HepG2 (cell line): ENCODE measurements around the gene ANKS6. TPM values are rescaled to one million over a fixed set of nuclear protein-coding genes. Genes with fewer than 3 reads are reported as not detected.

Source experiments
- ATAC-seq: fragments of 200-7000 bp; cut with Tn5 transposase; 3 replicates; pipeline ENCODE4 v1.9.1; 2020; ENCODE audit warnings: mild to moderate bottlenecking, moderate library complexity
- BruUV-seq: library from RNA; stranded (reverse); fragments of 400-500 nt; replicated peaks from 2 replicates; lab custom pipeline; 2021; lab: Mats Ljungman, UMichigan
- CTCF ChIA-PET: fragments of 300-600 bp; formaldehyde crosslinking; extraction: SDS; loops from one replicate; lab custom pipeline; 2021; ENCODE audit warnings: low total read pairs, inconsistent platforms, low intra/inter-chr PET ratio; lab: Yijun Ruan, JAX
- POLR2A ChIA-PET: fragments of 350-600 bp; sonication (Branson Sonifier 250); formaldehyde crosslinking; loops from one replicate; lab custom pipeline; 2020; ENCODE audit warnings: antibody characterized with exemption, inconsistent platforms; lab: Yijun Ruan, JAX
- DNase-seq: peaks from one replicate; pipeline ENCODE4 v3.0.0-alpha.2; 2015; ENCODE audit warnings: low spot score
- FAIRE-seq: peaks from 3 replicates; lab custom pipeline; 2011; peaks lifted over from hg19 to GRCh38; lab: Jason Lieb, UNC
- H2AFZ ChIP-seq: one replicate; pipeline ENCODE4 v1.6.1; 2011; ENCODE audit warnings: low read length, inconsistent platforms
- H3K27ac ChIP-seq: fragments of 300-600 bp; 3 replicates; pipeline ENCODE4 v1.8.0; 2011; ENCODE audit warnings: mixed run types, mild to moderate bottlenecking, mixed read lengths, low read length, inconsistent platforms; ENCODE audit not compliant: insufficient read depth; ENCODE audit errors: extremely low read length
- H3K27me3 ChIP-seq, 2 experiments: fragments of 200-600 bp in 1 of 2; 2 replicates in 1 of 2; 3 replicates in 1 of 2; pipeline versions ENCODE4 v1.6.0 to v1.8.0; 2011; ENCODE audit warnings: low read length in 2 of 2, mild to moderate bottlenecking in 2 of 2, moderate library complexity in 2 of 2, inconsistent platforms in 1 of 2; ENCODE audit not compliant: insufficient read depth in 2 of 2, control insufficient read depth in 1 of 2
- H3K36me3 ChIP-seq, 2 experiments: fragments of 200-600 bp in 1 of 2; replicated peaks in 1 of 2; 2 replicates in 1 of 2; 3 replicates in 1 of 2; pipeline versions ENCODE4 v1.5.1 to v1.8.0; 2011; ENCODE audit warnings: low read length in 2 of 2, inconsistent platforms in 1 of 2; ENCODE audit not compliant: insufficient read depth in 2 of 2, control insufficient read depth in 1 of 2
- H3K4me1 ChIP-seq: 2 replicates; pipeline ENCODE4 v1.5.1; 2012; ENCODE audit warnings: low read length, inconsistent platforms; ENCODE audit not compliant: insufficient read depth
- H3K4me2 ChIP-seq: 2 replicates; pipeline ENCODE4 v1.6.0; 2011; ENCODE audit warnings: low read depth, low read length, inconsistent platforms
- H3K4me3 ChIP-seq, 3 experiments: fragments of 200-600 bp in 1 of 3; sonication (generic), shearing (Covaris generic) in 1 of 3; replicated peaks in 1 of 3; 2 replicates each; pipeline ENCODE4 v1.5.1; 2011 to 2016; ENCODE audit warnings: low read length in 3 of 3, inconsistent platforms in 2 of 3, low read depth in 2 of 3, mild to moderate bottlenecking in 2 of 3, control low read depth in 1 of 3, mixed read lengths in 1 of 3; ENCODE audit not compliant: insufficient read depth in 1 of 3
- H3K79me2 ChIP-seq: one replicate; pipeline ENCODE4 v1.6.1; 2011; ENCODE audit warnings: low read length, inconsistent platforms; ENCODE audit not compliant: insufficient read depth
- H3K9ac ChIP-seq: 2 replicates; pipeline ENCODE4 v1.6.0; 2011; ENCODE audit warnings: mild to moderate bottlenecking, low read depth, low read length, inconsistent platforms; ENCODE audit not compliant: insufficient read depth
- H3K9me3 ChIP-seq: 2 replicates; pipeline ENCODE4 v1.5.1; 2012; ENCODE audit warnings: mild to moderate bottlenecking, low read length
- H4K20me1 ChIP-seq: 2 replicates; pipeline ENCODE4 v1.6.0; 2011; ENCODE audit warnings: inconsistent platforms, mild to moderate bottlenecking, low read length, moderate library complexity; ENCODE audit not compliant: insufficient read depth
- CCAR2 ChIP-seq: fragments of 200-400 bp; formaldehyde crosslinking; optimal IDR thresholded peaks from 2 replicates; pipeline ENCODE3; 2018; ENCODE audit warnings: low read depth, mild to moderate bottlenecking, low read length, moderate library complexity
- ELF4 ChIP-seq: sonication (generic); formaldehyde crosslinking; IDR thresholded peaks from 2 replicates; pipeline ENCODE4 v1.5.0; 2020; ENCODE audit warnings: missing genetic modification reagents, mild to moderate bottlenecking, moderate library complexity, borderline replicate concordance
- GFI1 ChIP-seq: sonication (generic); formaldehyde crosslinking; IDR thresholded peaks from 2 replicates; pipeline ENCODE4 v1.5.0; 2020; ENCODE audit warnings: missing genetic modification reagents, mild to moderate bottlenecking, borderline replicate concordance
- IRF2 ChIP-seq: IDR thresholded peaks from 2 replicates; pipeline ENCODE4 v1.6.1; 2018; ENCODE audit warnings: missing genetic modification reagents, missing compliant biosample characterization
- KLF9 ChIP-seq: IDR thresholded peaks from 2 replicates; pipeline ENCODE4 v1.6.1; 2016; ENCODE audit warnings: low read depth
- MXD4 ChIP-seq: IDR thresholded peaks from 2 replicates; pipeline ENCODE4 v1.6.1; 2016; ENCODE audit warnings: mild to moderate bottlenecking, missing biosample characterization, missing genetic modification reagents
- MXI1 ChIP-seq: IDR thresholded peaks from 3 replicates; pipeline ENCODE4 v1.6.1; 2012; ENCODE audit warnings: low read depth, low read length, inconsistent platforms, borderline replicate concordance
- NAIF1 ChIP-seq: sonication (generic); formaldehyde crosslinking; IDR thresholded peaks from 2 replicates; pipeline ENCODE4 v1.5.0; 2020; ENCODE audit warnings: mild to moderate bottlenecking, missing genetic modification reagents, borderline replicate concordance
- NKX3-1 ChIP-seq: sonication (generic); formaldehyde crosslinking; IDR thresholded peaks from 2 replicates; pipeline ENCODE4 v1.5.0; 2020; ENCODE audit warnings: missing genetic modification reagents
- PRMT3 ChIP-seq: sonication (generic); formaldehyde crosslinking; IDR thresholded peaks from 2 replicates; pipeline ENCODE4 v1.8.1; 2022; ENCODE audit warnings: low read depth, mild to moderate bottlenecking, moderate library complexity, missing genetic modification reagents, borderline replicate concordance
- SRSF1 ChIP-seq: fragments of 200-400 bp; formaldehyde crosslinking; optimal IDR thresholded peaks from 2 replicates; pipeline ENCODE3; 2017; ENCODE audit warnings: mild to moderate bottlenecking, low read depth, low read length, moderate library complexity
- XRCC5 ChIP-seq: fragments of 200-400 bp; formaldehyde crosslinking; optimal IDR thresholded peaks from 2 replicates; pipeline ENCODE3; 2017; ENCODE audit warnings: mild to moderate bottlenecking, low read length
- ZBTB3 ChIP-seq: sonication (generic); formaldehyde crosslinking; IDR thresholded peaks from 2 replicates; pipeline ENCODE4 v1.4.0; 2020; ENCODE audit warnings: low read depth, mild to moderate bottlenecking, moderate library complexity, missing genetic modification reagents, borderline replicate concordance
- ZC3H4 ChIP-seq: sonication (generic); formaldehyde crosslinking; IDR thresholded peaks from 2 replicates; pipeline ENCODE4 v1.4.0; 2020; ENCODE audit warnings: missing genetic modification reagents, borderline replicate concordance
- ZMYM3 ChIP-seq: sonication (generic); formaldehyde crosslinking; IDR thresholded peaks from 2 replicates; pipeline ENCODE4 v1.5.1; 2020; ENCODE audit warnings: mild to moderate bottlenecking, missing genetic modification reagents
- ZNF317 ChIP-seq: sonication (generic); formaldehyde crosslinking; IDR thresholded peaks from 2 replicates; pipeline ENCODE4 v1.5.0; 2020; ENCODE audit warnings: mild to moderate bottlenecking, missing genetic modification reagents
- ZNF331 ChIP-seq: sonication (generic); formaldehyde crosslinking; IDR thresholded peaks from 2 replicates; pipeline ENCODE4 v1.4.0; 2020; ENCODE audit warnings: missing genetic modification reagents
- ZNF510 ChIP-seq: sonication (generic); formaldehyde crosslinking; IDR thresholded peaks from 2 replicates; pipeline ENCODE4 v1.4.0; 2020; ENCODE audit warnings: low read depth, mild to moderate bottlenecking, missing genetic modification reagents
- ZNF709 ChIP-seq: sonication (generic); formaldehyde crosslinking; IDR thresholded peaks from 2 replicates; pipeline ENCODE4 v1.5.0; 2020; ENCODE audit warnings: mild to moderate bottlenecking, missing genetic modification reagents
- ZNF775 ChIP-seq: sonication (generic); formaldehyde crosslinking; IDR thresholded peaks from 2 replicates; pipeline ENCODE4 v1.4.0; 2020; ENCODE audit warnings: missing genetic modification reagents, mild to moderate bottlenecking, moderate library complexity, borderline replicate concordance
- WGBS: methylation state at CpG from one replicate; pipeline ENCODE4 v1.1.6; 2017; ENCODE audit warnings: low lambda C conversion rate; 5-methylcytosine and 5-hydroxymethylcytosine counted together
- in situ Hi-C: cut with HindIII; loops from 2 replicates; pipeline ENCODE4 v1.10.0; 2017; ENCODE audit warnings: low pct_unique_long_range_greater_than_20kb; ENCODE audit not compliant: extremely low pct_ligation_motif_present
- intact Hi-C: fragments of 100-400 bp; cut with micrococcal nuclease; formaldehyde crosslinking; loops from one replicate; pipeline ENCODE4 v1.10.0; 2022; ENCODE audit not compliant: unreplicated experiment
- polyA plus RNA-seq, 8 experiments: library from polyadenylated mRNA; depleted of rRNA in 3 of 8; stranded (reverse) in 7 of 8; unstranded in 1 of 8; fragments of >200 nt; fragmentation: Illumina TruSeq in 4 of 8; extraction: Trizol in 4 of 8; gene quantifications; 2 replicates each; pipeline versions ENCODE4 v1.2.1 to v1.2.3, GENCODE V29; 2011 to 2016; ENCODE audit warnings: low read depth in 4 of 8, missing spikeins in 1 of 8, mixed read lengths in 1 of 8; ENCODE audit not compliant: insufficient read depth in 1 of 8
- total RNA-seq, 5 experiments: library from RNA; depleted of rRNA; stranded (reverse); fragments of >200 nt; fragmentation: Illumina TruSeq; extraction: Trizol; gene quantifications; 2 replicates each; pipeline ENCODE4 v1.2.3, GENCODE V29; 2016; ENCODE audit warnings: low read depth in 1 of 5
- TF ChIP-seq, protein P1 (sequence below): IDR thresholded peaks from 2 replicates; pipeline ENCODE4 v1.6.1; 2016; ENCODE audit warnings: missing biosample characterization, missing genetic modification reagents, low read depth

The ANKS6 gene
- total and polyA plus RNA-seq, 2 of the 13 experiments (the other 11 are each of a cell fraction or from before 2014, with no cell fraction given) = 8.8 to 10.7 TPM

- no peak for ATAC-seq
Measured at GRCh38 chr9:98745470-98745869, 50.9 kb downstream of the ANKS6 start.

DNA sequence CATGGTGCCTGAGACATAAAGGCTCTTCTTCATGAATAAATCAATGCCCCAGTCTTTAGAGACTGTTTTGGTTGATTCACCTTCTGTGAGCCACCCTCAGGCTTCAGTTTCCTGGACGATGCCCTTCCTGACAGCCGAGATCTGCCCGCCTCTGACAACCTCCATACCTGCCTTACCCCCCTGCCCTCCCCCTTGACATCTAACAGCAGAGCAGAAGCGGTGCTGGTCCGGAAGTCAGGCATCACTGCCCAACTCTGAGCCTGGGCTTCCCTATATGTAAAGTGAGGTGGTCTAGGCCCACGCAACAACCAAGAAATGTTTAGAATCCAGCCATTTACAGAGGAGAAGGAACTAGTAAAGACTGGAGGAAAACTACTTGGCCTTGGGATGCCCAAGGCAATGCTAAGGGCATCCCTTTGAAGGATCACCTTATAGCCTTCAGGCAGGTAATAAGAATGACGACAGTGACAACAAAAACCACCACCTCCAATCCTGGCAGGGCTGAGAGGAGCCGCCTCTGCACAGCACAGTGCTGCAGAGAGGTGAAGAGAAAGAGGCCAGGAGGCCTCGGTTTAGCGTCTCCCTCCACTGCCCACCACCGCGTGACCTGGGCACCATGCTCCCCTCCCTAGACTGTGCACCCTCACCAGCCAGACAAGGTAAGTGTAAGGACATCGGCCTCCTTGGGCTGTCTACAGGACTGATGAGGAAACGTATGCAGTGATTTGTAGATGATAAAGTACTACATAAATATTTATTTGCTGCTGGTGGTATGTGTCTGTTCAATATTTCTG, 52.3 kb downstream of the ANKS6 start:
- POLR2A ChIA-PET = no interaction called here
- no peaks in the 10 kb centered on the region for H3K4me1 ChIP-seq
- no peaks in the 10 kb centered on the region for H3K9me3 ChIP-seq
- no peaks in the 10 kb centered on the region for H3K79me2 ChIP-seq
- H3K27ac ChIP-seq = no peak overlapping the region
- no peaks in the 10 kb centered on the region; a peak in 1 of 5 replicates for H3K36me3 ChIP-seq
- H4K20me1 ChIP-seq = no peaks in the 10 kb centered on the region
- H3K27me3 ChIP-seq = no peaks in the 10 kb centered on the region
- TF ChIP-seq ZNF775 (CRISPR knock-in tag) (no peak), IRF2 (CRISPR knock-in tag) (no peak), SRSF1 (no peak), ZC3H4 (no peak), ZBTB3 (CRISPR knock-in tag) (no peak)
- TF ChIP-seq, protein P1, sequence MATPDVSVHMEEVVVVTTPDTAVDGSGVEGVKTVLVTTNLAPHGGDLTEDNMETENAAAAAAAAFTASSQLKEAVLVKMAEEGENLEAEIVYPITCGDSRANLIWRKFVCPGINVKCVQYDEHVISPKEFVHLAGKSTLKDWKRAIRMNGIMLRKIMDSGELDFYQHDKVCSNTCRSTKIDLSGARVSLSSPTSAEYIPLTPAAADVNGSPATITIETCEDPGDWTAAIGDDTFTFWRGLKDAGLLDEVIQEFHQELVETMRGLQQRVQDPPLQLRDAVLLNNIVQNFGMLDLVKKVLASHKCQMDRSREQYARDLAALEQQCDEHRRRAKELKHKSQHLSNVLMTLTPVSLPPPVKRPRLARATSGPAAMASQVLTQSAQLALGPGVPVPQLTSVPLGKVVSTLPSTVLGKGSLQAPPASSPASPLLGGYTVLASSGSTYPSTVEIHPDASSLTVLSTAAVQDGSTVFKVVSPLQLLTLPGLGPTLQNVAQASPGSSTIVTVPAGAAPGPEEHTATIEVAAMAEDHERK (CRISPR knock-in tag) = no peak
- TF ChIP-seq, all 625 proteins: peak for 0
- no TSS peak for BruUV-seq
- Histone ChIP-seq H3K4me3 (no peak overlapping the region), H3K9ac (no peak overlapping the region), H2AFZ (no peak overlapping the region), H3K4me2 (no peak overlapping the region)
- CTCF ChIA-PET = no interaction called here
- in situ Hi-C loops (no loop called here), intact Hi-C loops (no loop called here)
- FAIRE-seq (no peak), ATAC-seq (no peak), DNase-seq (no peak)
- 93% methylated on average over 14 of the region's 14 CpGs for WGBS

More at GRCh38 chr9:98745470-98745869, 50.9 kb downstream of the ANKS6 start:
- Histone ChIP-seq H3K27ac (no peak overlapping the region), H3K27me3 (no peaks in the 10 kb centered on the region), H4K20me1 (no peaks in the 10 kb centered on the region), H3K4me1 (no peaks in the 10 kb centered on the region), H2AFZ (no peak overlapping the region), H3K36me3 (no peaks in the 10 kb centered on the region; a peak in 1 of 5 replicates), H3K4me2 (no peak overlapping the region), H3K4me3 (no peak overlapping the region), H3K9ac (no peak overlapping the region), H3K79me2 (no peaks in the 10 kb centered on the region), H3K9me3 (no peaks in the 10 kb centered on the region)
- intact Hi-C loops (no loop called here), in situ Hi-C loops (no loop called here)
- ChIA-PET CTCF (no interaction called here), POLR2A (no interaction called here)
- 80% methylated on average over 7 of the region's 7 CpGs for WGBS
- FAIRE-seq (no peak), DNase-seq (no peak)
- BruUV-seq = no TSS peak
- TF ChIP-seq GFI1 (CRISPR knock-in tag) = no peak
- no peak for TF ChIP-seq ZMYM3 (CRISPR knock-in tag)
- TF ChIP-seq ELF4 = no peak
- no peak for TF ChIP-seq ZNF709 (CRISPR knock-in tag)
- no peak for TF ChIP-seq KLF9 (CRISPR knock-in tag)
- TF ChIP-seq MXD4 (CRISPR knock-in tag) = no peak
- TF ChIP-seq ZNF510 (CRISPR knock-in tag) = no peak
- no peak for TF ChIP-seq NKX3-1
- no peak for TF ChIP-seq MXI1
- TF ChIP-seq ZNF317 (CRISPR knock-in tag) = no peak
- no peak for TF ChIP-seq PRMT3 (CRISPR knock-in tag)
- TF ChIP-seq XRCC5 = no peak
- TF ChIP-seq IRF2 (CRISPR knock-in tag) = no peak
- TF ChIP-seq NAIF1 (CRISPR knock-in tag) = no peak
- TF ChIP-seq CCAR2 = no peak
- TF ChIP-seq ZNF331 (CRISPR knock-in tag) = no peak
- TF ChIP-seq, all 625 proteins: peak for 0
